IMR-90 (cell line): Measurements from ENCODE around the gene NEURL4. TPM values are rescaled to one million over a fixed set of nuclear protein-coding genes. Genes with fewer than 3 reads are reported as not detected.

Source experiments
- ATAC-seq: fragments of 200-7000 bp; cut with Tn5 transposase; 2 replicates; pipeline ENCODE4 v1.9.1; 2020; ENCODE audit warnings: low read depth, mild to moderate bottlenecking, moderate library complexity
- BruUV-seq: library from RNA; stranded (reverse); fragments of 400-500 nt; replicated peaks from 2 replicates; lab custom pipeline; 2021; lab: Mats Ljungman, UMichigan
- CTCF ChIA-PET: fragments of 300-600 bp; formaldehyde crosslinking; extraction: SDS; loops from one replicate; lab custom pipeline; 2021; ENCODE audit warnings: antibody characterized with exemption; lab: Yijun Ruan, JAX
- POLR2A ChIA-PET: fragments of 300-600 bp; sonication (Branson Sonifier 250); formaldehyde crosslinking; loops from one replicate; lab custom pipeline; 2022; ENCODE audit warnings: antibody characterized with exemption; ENCODE audit not compliant: unreplicated experiment; lab: Charles Lee
- DNase-seq: peaks from one replicate; pipeline ENCODE4 v3.0.0; 2013
- H2AFZ ChIP-seq: replicated peaks from 2 replicates; pipeline ENCODE3; 2013; ENCODE audit warnings: low read length, mild to moderate bottlenecking; ENCODE audit not compliant: poor library complexity
- H2AK5ac ChIP-seq: 2 replicates; pipeline ENCODE4 v1.6.1; 2013; ENCODE audit warnings: low read depth, low read length, inconsistent platforms
- H2AK9ac ChIP-seq: replicated peaks from 2 replicates; pipeline ENCODE3; 2013; ENCODE audit warnings: mild to moderate bottlenecking, low read depth, low read length, moderate library complexity; ENCODE audit not compliant: poor library complexity
- H2BK120ac ChIP-seq: 2 replicates; pipeline ENCODE4 v1.6.1; 2013; ENCODE audit warnings: low read depth, low read length, inconsistent platforms
- H2BK15ac ChIP-seq: 3 replicates; pipeline ENCODE4 v1.6.1; 2013; ENCODE audit warnings: low read depth, low read length, inconsistent platforms
- H2BK20ac ChIP-seq: 2 replicates; pipeline ENCODE4 v1.6.1; 2013; ENCODE audit warnings: low read depth, mild to moderate bottlenecking, inconsistent platforms, low read length, moderate library complexity
- H2BK5ac ChIP-seq: 2 replicates; pipeline ENCODE4 v1.6.1; 2013; ENCODE audit warnings: mild to moderate bottlenecking, low read depth, low read length, inconsistent platforms; ENCODE audit not compliant: poor library complexity, severe bottlenecking
- H3K14ac ChIP-seq: replicated peaks from 2 replicates; pipeline ENCODE4 v1.6.1; 2013; ENCODE audit warnings: low read depth, low read length, inconsistent platforms
- H3K18ac ChIP-seq: 2 replicates; pipeline ENCODE4 v1.6.1; 2013; ENCODE audit warnings: low read depth, low read length, control low read depth
- H3K23ac ChIP-seq: 2 replicates; pipeline ENCODE4 v1.6.1; 2013; ENCODE audit warnings: low read depth, low read length, inconsistent platforms
- H3K27ac ChIP-seq: 2 replicates; pipeline ENCODE4 v1.5.1; 2013; ENCODE audit warnings: mild to moderate bottlenecking, control low read depth, low read length; ENCODE audit not compliant: insufficient read depth
- H3K27me3 ChIP-seq: 2 replicates; pipeline ENCODE4 v1.6.1; 2013; ENCODE audit warnings: low read length; ENCODE audit not compliant: control insufficient read depth, insufficient read depth
- H3K36me3 ChIP-seq: 2 replicates; pipeline ENCODE4 v1.6.1; 2013; ENCODE audit warnings: low read length, mixed read lengths; ENCODE audit not compliant: control insufficient read depth, insufficient read depth
- H3K4ac ChIP-seq: 2 replicates; pipeline ENCODE4 v1.6.1; 2013; ENCODE audit warnings: low read depth, low read length, inconsistent platforms
- H3K4me1 ChIP-seq: 2 replicates; pipeline ENCODE4 v1.6.1; 2013; ENCODE audit warnings: low read length, mixed read lengths; ENCODE audit not compliant: control insufficient read depth, insufficient read depth
- H3K4me2 ChIP-seq: 2 replicates; pipeline ENCODE4 v1.6.1; 2013; ENCODE audit warnings: low read depth, mild to moderate bottlenecking, control low read depth, low read length, moderate library complexity
- H3K4me3 ChIP-seq: 2 replicates; pipeline ENCODE4 v1.5.1; 2013; ENCODE audit warnings: low read depth, mild to moderate bottlenecking, control low read depth, low read length, moderate library complexity; ENCODE audit not compliant: insufficient read depth
- H3K56ac ChIP-seq: 2 replicates; pipeline ENCODE4 v1.6.1; 2013; ENCODE audit warnings: low read length, inconsistent platforms; ENCODE audit not compliant: insufficient read depth; ENCODE audit errors: extremely low read depth
- H3K79me1 ChIP-seq, 2 experiments: 2 replicates each; pipeline ENCODE4 v1.6.1; 2013; ENCODE audit warnings: low read length in 2 of 2, inconsistent platforms in 1 of 2, low read depth in 1 of 2
- H3K9ac ChIP-seq: 2 replicates; pipeline ENCODE4 v1.6.1; 2013; ENCODE audit warnings: low read depth, low read length, control low read depth
- H3K9me1 ChIP-seq: 2 replicates; pipeline ENCODE4 v1.6.1; 2013; ENCODE audit warnings: low read length, inconsistent platforms; ENCODE audit not compliant: insufficient read depth
- H3K9me3 ChIP-seq: 2 replicates; pipeline ENCODE4 v1.6.1; 2013; ENCODE audit warnings: low read length; ENCODE audit not compliant: control insufficient read depth, insufficient read depth
- H4K20me1 ChIP-seq: 2 replicates; pipeline ENCODE4 v1.6.1; 2013; ENCODE audit warnings: low read length, inconsistent platforms; ENCODE audit not compliant: insufficient read depth
- H4K5ac ChIP-seq: 2 replicates; pipeline ENCODE4 v1.6.1; 2013; ENCODE audit warnings: mild to moderate bottlenecking, low read depth, low read length, control low read depth
- H4K8ac ChIP-seq, 2 experiments: 2 replicates each; pipeline ENCODE4 v1.6.1; 2013; ENCODE audit warnings: low read depth in 2 of 2, low read length in 2 of 2, control low read depth in 1 of 2, inconsistent platforms in 1 of 2
- H4K91ac ChIP-seq: 2 replicates; pipeline ENCODE4 v1.6.1; 2013; ENCODE audit warnings: low read depth, low read length, inconsistent platforms; ENCODE audit not compliant: insufficient read depth
- MAZ ChIP-seq: IDR thresholded peaks from 2 replicates; pipeline ENCODE4 v1.6.1; 2012; ENCODE audit warnings: low read depth, mild to moderate bottlenecking, low read length, improper control_type of control experiment, moderate library complexity, borderline replicate concordance
- MXI1 ChIP-seq: IDR thresholded peaks from 2 replicates; pipeline ENCODE4 v1.6.1; 2012; ENCODE audit warnings: low read depth, mild to moderate bottlenecking, low read length, moderate library complexity, borderline replicate concordance
- WGBS, 2 experiments: methylation state at CpG; one replicate each; pipeline versions ENCODE4 v1.1.5 to v1.1.7; 2013; ENCODE audit warnings: missing lambda C conversion rate in 2 of 2; ENCODE audit not compliant: insufficient read length in 1 of 2; ENCODE audit errors: extremely low coverage in 2 of 2; 5-methylcytosine and 5-hydroxymethylcytosine counted together
- dilution Hi-C: fragments of 300-500 bp; cut with HindIII; formaldehyde crosslinking; loops from one replicate; pipeline ENCODE4 v1.14.3; 2018; ENCODE audit warnings: low sequenced_read_pairs; ENCODE audit not compliant: unreplicated experiment
- in situ Hi-C: fragments of 300-500 bp; cut with MboI; formaldehyde crosslinking; loops from 3 replicates; pipeline ENCODE4 v1.14.3; 2019; ENCODE audit warnings: low sequenced_read_pairs, inconsistent platforms, mixed read lengths
- intact Hi-C: fragments of 100-400 bp; cut with micrococcal nuclease; formaldehyde crosslinking; loops from 2 replicates; pipeline ENCODE4 v1.10.0; 2022
- polyA plus RNA-seq, 3 experiments: library from polyadenylated mRNA; depleted of rRNA; stranded (reverse); fragments of >200 nt; gene quantifications; 2 replicates each; pipeline ENCODE4 v1.2.3, GENCODE V29; 2012; ENCODE audit warnings: low replicate concordance in 1 of 3
- total RNA-seq: library from RNA; depleted of rRNA; stranded (reverse); fragments of >200 nt; gene quantifications from 2 replicates; pipeline ENCODE4 v1.2.3, GENCODE V29; 2012
- TF ChIP-seq, protein P1 (sequence below): fragments of 150-350 bp; IDR thresholded peaks from 2 replicates; pipeline ENCODE4 v1.6.1; 2016; ENCODE audit warnings: low read depth, mild to moderate bottlenecking, low read length, moderate library complexity, borderline replicate concordance
- TF ChIP-seq, protein P2 (sequence below): fragments of 150-350 bp; IDR thresholded peaks from 2 replicates; pipeline ENCODE4 v1.6.1; 2017; ENCODE audit warnings: mild to moderate bottlenecking, antibody characterized with exemption, low read length, low read depth

Gene NEURL4
- total and polyA plus RNA-seq, 2 of the 4 experiments (the other 2 are of a cell fraction) = 8.4 to 23.3 TPM

DNA sequence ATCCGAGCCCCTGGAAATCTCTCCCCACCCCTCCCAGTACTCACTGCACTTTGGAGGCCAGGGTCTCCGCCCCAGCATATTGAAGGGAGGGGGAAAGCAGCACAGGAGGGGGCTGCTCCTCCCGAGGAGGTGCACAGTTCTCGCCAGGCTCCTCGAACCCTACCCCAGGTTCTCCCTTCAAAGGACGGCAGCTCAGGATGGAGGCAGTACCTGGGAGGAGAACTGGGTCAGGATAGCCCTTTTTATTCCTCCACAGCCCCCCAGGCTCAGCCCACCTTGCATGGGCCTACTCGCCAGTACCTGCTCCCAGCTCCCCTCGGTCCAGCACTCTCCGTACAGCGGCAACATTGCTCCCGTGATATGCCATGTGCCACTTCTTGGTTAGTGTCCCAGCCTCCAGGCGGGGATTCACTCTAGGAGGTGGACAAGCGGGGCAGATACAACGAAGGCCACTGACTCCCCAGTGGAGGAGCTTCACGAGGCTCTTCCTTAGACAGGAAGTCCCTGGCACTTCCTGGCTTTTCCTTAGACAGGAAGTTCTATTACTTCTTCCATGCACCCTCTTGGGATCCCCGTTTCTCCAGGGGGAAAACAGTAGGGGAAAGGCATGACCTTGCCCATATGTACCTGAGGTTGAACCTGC lies 11.9 kb downstream of the NEURL4 start:
- CTCF ChIA-PET = no interaction called here
- POLR2A ChIA-PET = no interaction called here

More for the DNA sequence above, 11.9 kb downstream of the NEURL4 start:
- H3K23ac ChIP-seq = no peak overlapping the region
- TF ChIP-seq, protein P1, sequence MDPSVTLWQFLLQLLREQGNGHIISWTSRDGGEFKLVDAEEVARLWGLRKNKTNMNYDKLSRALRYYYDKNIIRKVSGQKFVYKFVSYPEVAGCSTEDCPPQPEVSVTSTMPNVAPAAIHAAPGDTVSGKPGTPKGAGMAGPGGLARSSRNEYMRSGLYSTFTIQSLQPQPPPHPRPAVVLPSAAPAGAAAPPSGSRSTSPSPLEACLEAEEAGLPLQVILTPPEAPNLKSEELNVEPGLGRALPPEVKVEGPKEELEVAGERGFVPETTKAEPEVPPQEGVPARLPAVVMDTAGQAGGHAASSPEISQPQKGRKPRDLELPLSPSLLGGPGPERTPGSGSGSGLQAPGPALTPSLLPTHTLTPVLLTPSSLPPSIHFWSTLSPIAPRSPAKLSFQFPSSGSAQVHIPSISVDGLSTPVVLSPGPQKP = no peak
- TF ChIP-seq MXI1 (no peak), MAZ (no peak)
- TF ChIP-seq, protein P2, sequence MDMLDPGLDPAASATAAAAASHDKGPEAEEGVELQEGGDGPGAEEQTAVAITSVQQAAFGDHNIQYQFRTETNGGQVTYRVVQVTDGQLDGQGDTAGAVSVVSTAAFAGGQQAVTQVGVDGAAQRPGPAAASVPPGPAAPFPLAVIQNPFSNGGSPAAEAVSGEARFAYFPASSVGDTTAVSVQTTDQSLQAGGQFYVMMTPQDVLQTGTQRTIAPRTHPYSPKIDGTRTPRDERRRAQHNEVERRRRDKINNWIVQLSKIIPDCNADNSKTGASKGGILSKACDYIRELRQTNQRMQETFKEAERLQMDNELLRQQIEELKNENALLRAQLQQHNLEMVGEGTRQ = no peak
- no peak overlapping the region for H2AFZ ChIP-seq
- in situ Hi-C loops (no loop called here), intact Hi-C loops (no loop called here), dilution Hi-C loops (no loop called here)
- H2AK9ac ChIP-seq = no peak overlapping the region
- H2BK5ac ChIP-seq = no peak overlapping the region
- no peak overlapping the region for H3K14ac ChIP-seq
- H3K56ac ChIP-seq = no peak overlapping the region
- no TSS peak for BruUV-seq
- no peak overlapping the region for H3K18ac ChIP-seq
- H2BK15ac ChIP-seq = no peak overlapping the region
- H4K20me1 ChIP-seq = peaks cover 26% of the 10 kb centered on the region
- ATAC-seq = no peak
- no peak overlapping the region for H3K4me3 ChIP-seq
- no peak overlapping the region for H3K9ac ChIP-seq
- no peak overlapping the region for H4K8ac ChIP-seq
- H3K9me3 ChIP-seq = no peaks in the 10 kb centered on the region
- H3K4ac ChIP-seq = no peak overlapping the region
- no peak overlapping the region for H2BK120ac ChIP-seq
- no peak overlapping the region for H3K4me2 ChIP-seq
- H3K9me1 ChIP-seq = peaks cover 7% of the 10 kb centered on the region; the same call in 1 of the 2 replicates
- H4K91ac ChIP-seq = no peak overlapping the region
- no peak overlapping the region for H2BK20ac ChIP-seq
- H3K36me3 ChIP-seq = peaks cover 67% of the 10 kb centered on the region
- H3K4me1 ChIP-seq = peaks cover 7% of the 10 kb centered on the region
- H3K27me3 ChIP-seq = no peaks in the 10 kb centered on the region
- DNase-seq = no peak
- H3K27ac ChIP-seq = no peak overlapping the region
- 91% methylated on average over 10 of the region's 16 CpGs; no CpG with 5 or more reads in 1 of the 2 experiments for WGBS, 2 experiments
- H2AK5ac ChIP-seq = no peak overlapping the region
- H3K79me1 ChIP-seq = peaks cover 19 to 31% of the 10 kb centered on the region in 2 experiments; a peak in 3 of 4 replicates
- H4K5ac ChIP-seq = no peak overlapping the region
